MM.1S (cell line): ENCODE results near the gene MED16.

ENCODE experiments used
- EZH2 ChIP-seq: fragments of 300-600 bp; sonication (generic); optimal IDR thresholded peaks from 2 replicates; pipeline ENCODE3; 2017; ENCODE audit warnings: low read depth, mild to moderate bottlenecking, antibody characterized with exemption, low read length, mixed read lengths
- EZH2phosphoT487 ChIP-seq: fragments of 300-600 bp; sonication (generic); IDR thresholded peaks from 2 replicates; pipeline ENCODE4 v1.6.1; 2018; ENCODE audit warnings: antibody characterized with exemption, low read length
- TF ChIP-seq, protein P1 (sequence below): fragments of 300-600 bp; sonication (generic); IDR thresholded peaks from 2 replicates; pipeline ENCODE4 v1.5.1; 2016; ENCODE audit warnings: antibody characterized with exemption, low read length, mixed read lengths

DNA sequence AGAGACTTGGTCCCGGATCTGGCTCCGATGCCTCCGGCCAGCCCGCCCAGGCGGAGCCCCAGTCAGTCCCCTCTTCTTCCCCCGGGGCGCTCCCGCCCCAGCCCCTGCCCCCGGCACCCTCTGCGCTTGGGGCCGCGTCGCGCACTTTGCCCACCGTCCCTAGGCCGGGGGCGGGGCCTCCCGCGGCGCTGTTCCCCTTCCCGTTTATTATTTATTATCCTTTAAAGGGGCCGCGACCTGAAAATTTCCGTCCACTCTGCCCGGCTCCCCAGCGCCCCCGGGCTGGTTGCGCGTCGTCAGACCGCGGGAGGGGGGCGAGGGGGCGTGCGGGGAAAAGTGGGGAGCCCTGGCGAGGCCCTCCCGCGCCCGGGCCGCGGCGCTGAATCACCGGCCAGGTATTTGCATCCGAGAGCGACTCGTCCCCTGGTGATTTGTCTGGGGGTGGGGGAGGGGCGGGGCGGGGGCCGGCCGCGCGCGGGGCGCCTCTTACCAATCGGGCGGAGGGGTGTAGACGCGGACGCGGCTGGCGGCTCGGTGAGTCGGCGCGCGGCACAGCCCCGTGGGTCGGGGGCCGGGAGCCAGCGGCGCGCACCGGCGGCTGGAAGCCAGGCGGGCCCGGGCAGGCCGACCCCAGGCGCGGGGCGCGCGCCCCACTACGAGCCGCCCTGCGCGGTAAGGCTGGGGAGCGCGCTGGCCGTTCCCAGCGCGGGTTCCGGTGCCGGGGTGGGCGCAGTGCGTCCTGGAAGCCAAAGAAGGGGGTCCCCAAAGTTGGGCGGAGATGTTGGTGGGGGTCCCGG, 32.7 kb upstream of the MED16 start, which contains the start of gene ARID3A:
- TF ChIP-seq, protein P1, sequence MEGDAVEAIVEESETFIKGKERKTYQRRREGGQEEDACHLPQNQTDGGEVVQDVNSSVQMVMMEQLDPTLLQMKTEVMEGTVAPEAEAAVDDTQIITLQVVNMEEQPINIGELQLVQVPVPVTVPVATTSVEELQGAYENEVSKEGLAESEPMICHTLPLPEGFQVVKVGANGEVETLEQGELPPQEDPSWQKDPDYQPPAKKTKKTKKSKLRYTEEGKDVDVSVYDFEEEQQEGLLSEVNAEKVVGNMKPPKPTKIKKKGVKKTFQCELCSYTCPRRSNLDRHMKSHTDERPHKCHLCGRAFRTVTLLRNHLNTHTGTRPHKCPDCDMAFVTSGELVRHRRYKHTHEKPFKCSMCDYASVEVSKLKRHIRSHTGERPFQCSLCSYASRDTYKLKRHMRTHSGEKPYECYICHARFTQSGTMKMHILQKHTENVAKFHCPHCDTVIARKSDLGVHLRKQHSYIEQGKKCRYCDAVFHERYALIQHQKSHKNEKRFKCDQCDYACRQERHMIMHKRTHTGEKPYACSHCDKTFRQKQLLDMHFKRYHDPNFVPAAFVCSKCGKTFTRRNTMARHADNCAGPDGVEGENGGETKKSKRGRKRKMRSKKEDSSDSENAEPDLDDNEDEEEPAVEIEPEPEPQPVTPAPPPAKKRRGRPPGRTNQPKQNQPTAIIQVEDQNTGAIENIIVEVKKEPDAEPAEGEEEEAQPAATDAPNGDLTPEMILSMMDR = no peak
- no peak for TF ChIP-seq EZH2
- no peak for TF ChIP-seq EZH2phosphoT487
